CD4-positive, alpha-beta T cell treated with Interleukin-17A for 1 hour (primary cell): ENCODE measurements around the gene TBC1D12.
A peak's percentile ranks its signal among the peaks of the same experiment; 100 is the strongest.
"Not testable (repeated sequence)": the region's sequence is repeated elsewhere in the genome, so short reads cannot be mapped to it uniquely, and the experiment has no call there.

Source experiments
- DNase-seq: peaks from one replicate; pipeline ENCODE4 v3.0.0-alpha.2; 2020

The TBC1D12 gene

DNA sequence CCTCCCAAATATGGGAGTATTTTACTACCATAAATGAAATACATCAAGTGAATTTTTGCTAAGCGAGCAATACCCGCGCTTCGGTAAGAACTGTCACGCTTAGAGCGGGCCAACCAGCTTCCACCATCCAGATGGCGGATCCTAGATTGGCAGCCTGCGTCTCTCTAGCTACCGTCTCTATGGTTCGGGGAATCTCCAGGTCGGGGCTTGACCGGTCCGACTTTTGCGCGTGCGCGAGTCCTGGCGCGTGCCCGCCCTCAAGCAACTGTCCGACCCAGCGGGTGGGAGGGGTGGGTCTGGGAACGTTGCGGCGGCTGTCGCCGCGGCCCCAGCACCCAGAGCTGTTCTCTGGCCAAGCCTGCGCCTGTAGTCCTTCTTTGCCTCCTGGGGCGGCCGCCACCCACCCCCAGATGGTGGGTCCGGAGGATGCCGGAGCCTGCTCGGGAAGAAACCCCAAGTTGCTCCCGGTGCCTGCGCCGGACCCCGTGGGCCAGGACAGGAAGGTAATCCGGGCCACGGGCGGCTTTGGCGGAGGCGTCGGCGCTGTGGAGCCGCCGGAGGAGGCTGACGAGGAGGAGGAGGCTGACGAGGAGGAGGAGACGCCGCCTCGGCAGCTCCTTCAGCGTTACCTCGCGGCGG is at the start of gene TBC1D12:
Gene TBC1D12 (plus strand): TSS at position 338 of the 639 bp plus-strand sequence. CDS start 73 bp downstream, at position 411.
- DNase-seq: peak; percentile 45

GRCh38 chr10:94353336-94353735 is 49.0 kb upstream of the TBC1D12 start:
- no peak for DNase-seq

GRCh38 chr10:94355841-94356240 is 46.5 kb upstream of the TBC1D12 start:
- no peak for DNase-seq

DNA sequence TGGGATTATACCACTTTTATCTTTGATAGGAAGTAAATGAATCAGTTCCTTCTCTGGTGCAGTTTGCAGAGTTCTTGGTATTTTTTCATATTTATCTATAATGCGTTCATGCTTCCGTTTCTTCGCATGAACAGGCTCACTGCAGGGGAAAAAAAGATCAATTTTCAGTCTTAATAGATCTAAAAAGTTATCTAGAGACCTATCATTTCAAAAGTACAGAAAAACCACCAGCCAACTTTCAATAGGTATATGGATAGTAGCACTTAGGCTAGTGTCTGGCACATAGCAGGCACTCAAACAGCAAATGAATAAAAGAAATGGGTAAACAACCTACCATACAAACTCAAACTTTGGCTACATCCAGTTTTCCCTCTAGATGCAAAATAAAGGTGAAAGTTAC is 45.1 kb upstream of the TBC1D12 start:
- DNase-seq: no peak

- no peak for DNase-seq
Observed at GRCh38 chr10:94358480-94358879, 43.9 kb upstream of the TBC1D12 start.

GRCh38 chr10:94361171-94361794 is 41.1 kb upstream of the TBC1D12 start:
- DNase-seq: peak; percentile 38

DNA sequence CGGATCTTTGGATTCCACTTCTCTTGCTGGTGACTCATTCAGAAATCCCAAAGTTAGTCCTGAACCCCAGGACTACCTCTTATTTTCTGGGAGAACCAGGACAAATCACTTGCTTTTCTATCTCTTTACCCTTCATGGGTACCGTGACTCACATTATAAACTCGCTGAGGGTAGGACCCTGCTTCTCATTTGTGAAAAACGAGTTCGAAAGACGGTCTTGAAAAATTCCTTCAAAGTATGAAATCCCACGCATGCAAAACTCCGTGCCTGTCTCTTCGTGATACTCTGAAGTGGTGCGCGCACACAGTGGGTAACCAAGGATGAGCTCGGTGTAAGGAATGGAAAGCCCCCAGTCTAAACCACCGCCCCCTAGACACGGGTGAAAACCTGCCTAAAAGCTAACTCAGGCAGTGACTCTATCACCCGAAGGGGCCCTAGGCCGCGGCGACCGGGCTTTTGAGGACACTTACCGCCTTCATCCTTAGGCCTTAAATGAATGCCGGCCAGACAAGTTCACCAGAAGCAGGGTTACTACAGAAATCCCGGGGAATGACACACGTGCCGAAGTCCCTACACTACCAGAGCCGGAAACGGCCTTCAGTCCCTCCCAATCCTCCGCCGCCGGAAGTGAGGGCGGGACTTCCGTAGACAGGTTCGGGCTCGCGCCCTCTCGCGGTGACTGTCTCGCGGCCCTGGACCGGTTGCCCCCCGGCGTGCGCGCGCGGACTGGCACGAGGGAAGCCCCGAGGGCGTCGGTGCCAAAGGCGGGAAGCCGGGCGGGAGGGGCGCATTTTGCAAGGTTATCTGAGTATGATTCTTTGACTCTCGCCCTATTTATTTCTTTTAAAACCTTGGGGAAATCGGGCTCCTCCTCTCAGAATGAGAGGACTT is 39.7 kb upstream of the TBC1D12 start, which contains the start of gene NOC3L:
Gene NOC3L (minus strand): TSS at position 580 of the 891 bp plus-strand sequence. CDS start 101 bp downstream, at position 479.
- peak; percentile 93 for DNase-seq

DNA sequence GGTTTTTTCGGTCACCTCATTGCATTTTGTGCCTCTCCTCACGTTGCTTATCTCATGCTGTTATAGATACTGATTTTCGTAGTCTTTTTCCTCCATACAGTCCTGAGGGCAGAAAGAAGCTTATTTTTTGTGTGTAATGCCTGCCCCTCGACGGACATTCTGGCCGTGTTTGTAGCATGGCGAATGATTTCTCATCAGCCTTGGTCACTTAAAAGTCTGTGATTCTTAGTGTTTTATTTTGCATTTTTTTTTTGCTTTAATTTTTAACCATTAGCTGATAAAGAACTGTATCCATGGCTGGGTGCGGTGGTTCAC is 39.1 kb upstream of the TBC1D12 start:
- DNase-seq: no peak

DNA sequence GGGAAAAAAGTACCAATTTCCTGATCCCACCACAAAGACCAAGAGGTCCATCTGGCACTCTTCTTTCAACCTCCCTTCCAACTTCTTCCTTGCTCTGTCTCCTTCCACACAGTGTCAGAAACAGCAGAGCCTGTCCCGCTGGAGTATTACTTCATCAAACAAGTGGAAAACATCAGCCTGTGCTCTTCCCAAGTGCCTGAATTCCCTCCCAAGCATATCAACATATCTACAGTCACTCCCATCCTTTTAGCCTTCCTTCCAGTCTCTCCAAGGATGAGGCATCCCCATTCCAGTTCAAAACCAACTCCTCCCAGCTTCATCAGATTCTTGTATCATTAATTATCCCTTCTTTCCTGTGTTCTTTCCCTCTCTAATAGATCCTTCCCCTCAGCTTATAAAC is 37.9 kb upstream of the TBC1D12 start:
- DNase-seq: no peak

GRCh38 chr10:94366382-94366781 is 36.0 kb upstream of the TBC1D12 start:
- DNase-seq: no peak

DNA sequence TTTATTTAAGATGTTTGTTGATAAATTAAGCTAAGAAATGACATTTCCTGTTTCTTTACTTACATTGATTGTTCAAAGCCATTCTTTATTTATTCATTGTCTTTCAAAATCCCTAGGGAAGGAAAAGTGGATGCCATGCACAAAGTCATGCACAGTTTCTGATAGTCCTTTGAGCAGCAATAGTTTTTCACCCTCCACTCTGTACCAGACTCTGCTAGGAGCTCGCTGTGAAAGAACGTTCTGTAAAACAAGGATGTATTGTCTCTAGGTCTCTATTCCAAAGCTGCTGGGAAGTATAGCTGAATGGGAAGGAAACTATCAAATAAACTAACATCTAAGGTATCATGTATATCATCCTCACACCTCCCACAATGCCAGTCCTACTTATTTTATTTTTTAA is 31.8 kb upstream of the TBC1D12 start:
- no peak for DNase-seq

DNA sequence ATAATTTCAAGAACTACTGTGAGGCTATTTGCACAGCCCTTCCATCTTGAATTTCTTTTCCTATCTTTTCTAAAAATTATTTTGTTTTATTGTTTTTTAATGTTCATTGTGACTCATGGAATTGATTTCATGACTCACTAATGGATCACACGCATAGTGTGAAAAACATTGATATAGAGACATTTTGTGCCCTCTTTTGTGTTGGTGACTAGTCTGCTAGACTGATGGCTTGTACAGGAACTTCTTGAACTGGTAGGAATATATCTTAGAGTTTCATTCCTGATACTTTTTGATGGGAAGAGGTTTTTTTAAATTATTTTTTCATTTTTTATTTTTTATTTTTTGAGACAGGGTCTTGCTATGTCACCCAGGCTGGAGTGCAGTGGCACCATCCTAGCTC is 27.0 kb upstream of the TBC1D12 start:
- DNase-seq: no peak

GRCh38 chr10:94376865-94377264 is 25.5 kb upstream of the TBC1D12 start:
- DNase-seq: no peak

DNA sequence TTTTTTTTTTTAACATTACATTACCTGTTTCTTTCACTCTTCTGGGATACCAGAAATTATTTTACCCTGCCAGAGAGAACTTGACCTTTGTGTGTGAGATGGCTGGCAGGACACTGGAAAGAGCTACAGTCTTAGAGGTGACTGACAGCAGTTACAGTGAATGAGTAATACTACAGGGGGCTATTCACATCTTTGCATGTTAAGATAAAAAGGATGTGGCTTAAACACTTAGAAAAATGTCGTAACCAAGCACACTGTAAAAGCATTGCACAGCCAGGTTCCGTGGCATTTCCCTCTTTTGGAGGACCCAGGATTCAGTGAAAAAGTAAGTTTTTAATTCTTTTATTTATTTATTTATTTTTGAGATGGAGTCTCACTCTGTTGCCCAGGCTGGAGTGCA is 18.8 kb upstream of the TBC1D12 start:
- DNase-seq: no peak

DNA sequence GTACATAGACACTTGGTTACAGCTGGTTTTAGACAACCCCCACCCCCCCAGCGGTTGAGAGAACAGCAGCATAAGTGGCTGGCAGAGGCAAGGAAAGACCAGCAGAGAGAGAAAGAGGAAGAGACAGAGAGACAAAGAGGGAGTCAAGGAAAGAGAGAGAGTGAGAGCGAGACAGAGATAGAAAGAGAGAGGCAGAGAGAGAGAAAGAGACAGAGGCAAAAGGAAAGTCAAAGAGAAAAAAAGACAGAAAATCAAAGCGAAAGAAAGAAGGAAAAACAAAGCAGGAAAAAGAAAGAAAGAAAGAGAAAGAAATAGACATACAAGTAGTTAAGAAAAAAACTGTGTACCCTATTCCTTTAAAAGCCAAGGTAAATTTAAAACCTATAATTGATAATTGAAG is 16.6 kb upstream of the TBC1D12 start:
- DNase-seq: not testable (repeated sequence)

- DNase-seq: not testable (repeated sequence)
Observed at GRCh38 chr10:94392117-94392516, 10.2 kb upstream of the TBC1D12 start.

DNA sequence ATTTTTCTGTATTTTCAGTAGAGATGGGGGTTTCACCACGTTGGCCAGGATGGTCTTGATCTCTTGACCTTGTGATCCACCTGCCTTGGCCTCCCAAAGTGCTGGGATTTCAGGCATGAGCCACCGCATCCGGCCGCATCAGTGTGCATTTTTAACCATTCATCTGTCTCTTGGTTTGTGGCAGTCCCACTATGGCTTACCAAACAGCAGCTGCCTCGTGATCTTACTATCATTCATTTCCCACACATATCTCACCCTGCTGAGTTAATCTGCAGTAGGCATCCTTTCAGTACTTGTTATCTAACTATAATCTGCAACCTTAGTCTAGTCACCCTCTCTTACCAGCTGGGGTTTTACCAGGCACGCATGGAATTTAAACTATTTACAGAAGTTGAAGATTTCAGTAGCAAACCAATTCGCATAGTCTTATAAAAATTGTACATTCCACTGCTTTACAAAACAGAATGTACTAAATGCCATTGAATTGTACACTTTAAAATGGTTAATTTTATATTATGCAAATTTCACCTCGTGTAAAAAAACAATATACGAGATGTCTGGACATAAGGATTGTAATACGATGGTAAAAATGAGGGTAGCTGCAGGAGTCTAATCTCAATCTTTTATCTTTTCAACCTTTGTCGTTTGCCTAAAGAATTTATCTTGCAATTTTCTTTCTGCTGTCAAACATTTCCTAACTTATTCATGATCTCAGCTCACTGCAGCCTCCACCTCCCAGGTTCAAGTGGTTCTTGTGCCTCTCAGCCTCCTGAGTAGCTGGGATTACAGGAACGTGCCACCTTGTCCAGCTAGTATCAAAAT is 4.6 kb upstream of the TBC1D12 start:
- no peak for DNase-seq

GRCh38 chr10:94398762-94399161 is 3.6 kb upstream of the TBC1D12 start:
- no peak for DNase-seq

DNA sequence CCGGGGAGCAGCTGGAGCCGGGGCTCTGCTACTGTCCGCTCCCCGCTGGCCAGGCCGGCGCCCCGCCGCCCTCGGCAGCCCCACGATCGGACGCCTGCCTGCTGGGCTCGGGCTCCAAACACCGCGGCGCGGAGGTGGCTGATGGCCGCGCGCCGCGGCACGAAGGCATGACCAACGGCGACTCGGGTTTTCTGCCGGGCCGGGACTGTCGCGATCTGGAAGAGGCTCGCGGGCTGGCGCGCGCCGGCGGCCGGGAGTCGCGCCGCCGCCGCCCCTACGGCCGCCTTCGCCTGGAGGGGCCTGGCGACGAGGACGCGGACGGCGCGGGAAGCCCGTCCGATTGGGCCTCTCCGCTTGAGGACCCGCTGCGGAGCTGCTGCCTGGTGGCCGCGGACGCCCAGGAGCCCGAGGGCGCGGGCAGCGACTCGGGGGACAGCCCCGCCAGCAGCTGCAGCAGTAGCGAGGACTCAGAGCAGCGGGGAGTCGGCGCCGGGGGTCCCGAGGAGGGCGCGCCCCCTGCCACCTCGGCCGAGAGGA is 570 bp downstream of the TBC1D12 start:
- no peak for DNase-seq

DNA sequence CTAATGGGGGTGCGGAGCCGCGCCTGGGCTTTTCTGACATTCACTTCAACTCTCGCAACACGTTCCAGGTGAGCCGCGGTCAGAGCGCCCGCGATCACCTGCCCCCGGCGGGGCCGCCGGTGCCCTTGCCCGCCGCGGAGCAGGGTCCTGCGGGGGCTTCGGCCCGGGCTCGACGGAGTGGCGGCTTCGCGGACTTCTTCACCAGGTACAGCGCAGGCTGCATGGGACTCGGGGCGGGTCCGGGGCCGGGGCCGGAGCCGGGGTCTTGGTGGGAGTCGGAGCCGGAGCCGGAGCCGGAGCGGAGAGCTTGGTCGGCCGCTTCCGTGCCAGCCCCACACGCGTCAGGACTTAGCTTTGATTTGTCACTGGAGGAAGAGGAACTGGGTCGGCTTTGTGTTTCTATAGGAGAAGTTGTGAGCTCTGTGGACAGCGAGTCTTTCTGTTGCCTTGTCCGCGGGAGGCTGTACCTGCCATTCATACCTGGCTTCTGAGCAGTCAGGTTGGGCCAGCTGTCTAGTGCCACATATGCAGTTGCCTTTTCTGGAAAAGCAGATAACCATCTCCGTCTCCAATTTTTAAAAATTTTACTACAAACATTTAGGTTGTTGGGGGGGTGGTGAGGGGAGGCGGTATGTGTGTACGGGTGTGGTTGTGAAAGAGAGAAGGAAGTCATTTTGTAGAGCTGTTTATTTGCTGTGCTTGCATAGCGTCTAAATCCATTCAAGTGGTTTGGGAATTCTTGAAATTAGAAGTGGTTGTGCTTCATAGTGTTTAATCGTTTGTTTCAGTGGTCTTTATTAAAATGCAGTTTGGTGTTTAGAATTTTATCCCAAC is 1.3 kb downstream of the TBC1D12 start:
- DNase-seq: peak; percentile 34

GRCh38 chr10:94405406-94405805 is 3.1 kb downstream of the TBC1D12 start:
- DNase-seq: no peak

- no peak for DNase-seq
Observed at GRCh38 chr10:94407668-94408067, 5.3 kb downstream of the TBC1D12 start.
